Mammary epithelial cell (primary cell): ENCODE data around the gene IFNB1.

ENCODE experiments used
- CTCF ChIP-seq, 2 donors: IDR thresholded peaks in 1 of 2; conservative IDR thresholded peaks in 1 of 2; 2 replicates each; pipeline ENCODE4 v1.5.1; 2011 to 2012; ENCODE audit warnings: inconsistent platforms in 2 of 2, low read length in 2 of 2, mild to moderate bottlenecking in 2 of 2, control low read depth in 1 of 2, low read depth in 1 of 2; ENCODE audit not compliant: insufficient read depth in 1 of 2; ENCODE audit errors: extremely low read depth in 1 of 2
- EZH2 ChIP-seq: IDR thresholded peaks from 2 replicates; pipeline ENCODE4 v1.6.1; 2012; ENCODE audit warnings: low read length, inconsistent platforms, borderline replicate concordance

- TF ChIP-seq CTCF (conservative IDR thresholded peaks at IDR 0.05 in 1 of 2, IDR thresholded peaks at IDR 0.05 in 1 of 2; ENCODE audit: extremely low read depth in 1 of 2, insufficient read depth in 1 of 2, low read depth in 1 of 2, low read length in 2 of 2): no peak
- no peak for TF ChIP-seq EZH2
Observed at GRCh38 chr9:21082671-21083070, 4.9 kb upstream of the IFNB1 start.
